ENCODE measurements around the gene RAD9B.

DNA sequence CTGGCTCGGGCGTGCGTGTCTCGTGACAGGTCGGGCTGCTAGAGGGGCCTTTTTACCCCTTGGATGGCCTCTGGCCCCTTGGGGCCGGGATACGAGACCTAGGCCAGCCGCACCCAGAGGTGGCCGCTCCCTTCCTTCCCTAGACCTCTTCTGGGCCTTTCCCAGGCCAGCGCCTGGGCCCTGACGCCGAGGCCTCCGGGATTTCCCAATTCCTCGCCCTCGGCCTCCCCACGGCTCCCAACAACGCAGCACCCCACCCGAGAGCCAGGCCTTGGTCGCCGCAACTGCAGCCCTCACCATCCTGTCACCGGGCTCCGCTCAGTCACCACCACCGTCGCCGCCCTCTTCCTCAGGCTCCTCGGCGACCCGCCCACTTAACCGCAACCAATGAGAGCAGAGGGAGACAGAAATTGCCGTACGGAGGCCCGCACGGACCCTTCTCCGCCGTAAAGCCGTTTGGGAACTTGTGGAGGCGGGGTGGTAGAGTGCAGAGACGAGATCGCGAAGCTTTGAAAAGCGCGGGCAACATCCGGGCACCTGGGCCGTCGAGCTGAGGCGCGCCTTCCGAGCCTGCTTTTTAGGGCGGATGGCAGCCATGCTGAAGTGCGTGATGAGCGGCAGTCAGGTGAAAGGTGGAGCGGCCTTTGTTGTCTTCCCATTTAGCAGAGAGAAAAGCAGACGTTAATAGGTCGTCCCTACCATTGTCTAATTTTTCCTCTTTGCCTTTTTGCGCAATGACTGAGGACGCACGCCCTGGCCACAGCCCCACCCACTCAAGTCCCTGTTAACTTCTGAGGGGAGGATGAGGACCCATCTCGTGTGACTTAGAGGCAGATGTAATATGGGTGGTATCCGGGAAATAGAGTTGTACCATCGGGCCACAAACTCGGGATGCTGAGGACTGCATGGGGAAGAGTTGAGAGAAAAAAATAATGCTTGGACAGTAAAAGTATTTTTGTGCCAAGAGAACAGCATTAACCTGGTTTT is at the start of gene RAD9B, which contains the start of gene VPS29:
- TF ChIP-seq, protein P1, sequence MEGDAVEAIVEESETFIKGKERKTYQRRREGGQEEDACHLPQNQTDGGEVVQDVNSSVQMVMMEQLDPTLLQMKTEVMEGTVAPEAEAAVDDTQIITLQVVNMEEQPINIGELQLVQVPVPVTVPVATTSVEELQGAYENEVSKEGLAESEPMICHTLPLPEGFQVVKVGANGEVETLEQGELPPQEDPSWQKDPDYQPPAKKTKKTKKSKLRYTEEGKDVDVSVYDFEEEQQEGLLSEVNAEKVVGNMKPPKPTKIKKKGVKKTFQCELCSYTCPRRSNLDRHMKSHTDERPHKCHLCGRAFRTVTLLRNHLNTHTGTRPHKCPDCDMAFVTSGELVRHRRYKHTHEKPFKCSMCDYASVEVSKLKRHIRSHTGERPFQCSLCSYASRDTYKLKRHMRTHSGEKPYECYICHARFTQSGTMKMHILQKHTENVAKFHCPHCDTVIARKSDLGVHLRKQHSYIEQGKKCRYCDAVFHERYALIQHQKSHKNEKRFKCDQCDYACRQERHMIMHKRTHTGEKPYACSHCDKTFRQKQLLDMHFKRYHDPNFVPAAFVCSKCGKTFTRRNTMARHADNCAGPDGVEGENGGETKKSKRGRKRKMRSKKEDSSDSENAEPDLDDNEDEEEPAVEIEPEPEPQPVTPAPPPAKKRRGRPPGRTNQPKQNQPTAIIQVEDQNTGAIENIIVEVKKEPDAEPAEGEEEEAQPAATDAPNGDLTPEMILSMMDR (CRISPR knock-in tag; IDR thresholded peaks at IDR 0.05), result no peak; the same call in 1 of the 2 replicates
- TF ChIP-seq POLR2A (IDR thresholded peaks at IDR 0.05; ENCODE audit: insufficient read depth in 1 of 2, low read depth in 2 of 2, low read length in 2 of 2) (peak; percentile 89 to 91), CAMTA2 (CRISPR knock-in tag; IDR thresholded peaks at IDR 0.05; ENCODE audit: borderline replicate concordance) (no peak; the same call in 1 of the 2 replicates), THAP8 (CRISPR knock-in tag; IDR thresholded peaks at IDR 0.05; ENCODE audit: borderline replicate concordance) (peak; percentile 97; the same call in 1 of the 2 replicates), MIER3 (CRISPR knock-in tag; IDR thresholded peaks at IDR 0.05; ENCODE audit: borderline replicate concordance) (peak; percentile 71; the same call in 1 of the 2 replicates), MAZ (IDR thresholded peaks at IDR 0.05; ENCODE audit: borderline replicate concordance, low read depth, low read length) (0 out of 2 replicates have a peak, but pooled peaks have one; percentile 39), MAZ (CRISPR knock-in tag; IDR thresholded peaks at IDR 0.05; ENCODE audit: low read depth) (peak; percentile 91), ZBTB33 (CRISPR knock-in tag; IDR thresholded peaks at IDR 0.05) (peak; percentile 89), PCBP1 (IDR thresholded peaks at IDR 0.05; ENCODE audit: borderline replicate concordance, low read depth, low read length) (no peak), USF2 (IDR thresholded peaks at IDR 0.05; ENCODE audit: low read depth, low read length) (no peak), USF2 (CRISPR knock-in tag; IDR thresholded peaks at IDR 0.05; ENCODE audit: borderline replicate concordance) (no peak; the same call in 1 of the 2 replicates), RNF2 (conservative IDR thresholded peaks at IDR 0.05; ENCODE audit: low read depth) (peak; percentile 97), TEAD3 (CRISPR knock-in tag; optimal IDR thresholded peaks at IDR 0.05; ENCODE audit: borderline replicate concordance) (peak; percentile 55), GABPB1 (CRISPR knock-in tag; IDR thresholded peaks at IDR 0.05) (peak; percentile 82)

All from HepG2 (cell line).